HG02943 (cell line): ENCODE results near the gene CCNF.
A peak's percentile ranks its signal among the peaks of the same experiment; 100 is the strongest.
"Not testable (repeated sequence)": the region's sequence is repeated elsewhere in the genome, so short reads cannot be mapped to it uniquely, and the experiment has no call there.

Experiments
- ATAC-seq: cut with Tn5 transposase; IDR thresholded peaks from one replicate; pipeline ENCODE4 v1.9.1; 2021; ENCODE audit warnings: mild to moderate bottlenecking, low read depth, moderate library complexity; ENCODE audit not compliant: unreplicated experiment

CCNF gene

DNA sequence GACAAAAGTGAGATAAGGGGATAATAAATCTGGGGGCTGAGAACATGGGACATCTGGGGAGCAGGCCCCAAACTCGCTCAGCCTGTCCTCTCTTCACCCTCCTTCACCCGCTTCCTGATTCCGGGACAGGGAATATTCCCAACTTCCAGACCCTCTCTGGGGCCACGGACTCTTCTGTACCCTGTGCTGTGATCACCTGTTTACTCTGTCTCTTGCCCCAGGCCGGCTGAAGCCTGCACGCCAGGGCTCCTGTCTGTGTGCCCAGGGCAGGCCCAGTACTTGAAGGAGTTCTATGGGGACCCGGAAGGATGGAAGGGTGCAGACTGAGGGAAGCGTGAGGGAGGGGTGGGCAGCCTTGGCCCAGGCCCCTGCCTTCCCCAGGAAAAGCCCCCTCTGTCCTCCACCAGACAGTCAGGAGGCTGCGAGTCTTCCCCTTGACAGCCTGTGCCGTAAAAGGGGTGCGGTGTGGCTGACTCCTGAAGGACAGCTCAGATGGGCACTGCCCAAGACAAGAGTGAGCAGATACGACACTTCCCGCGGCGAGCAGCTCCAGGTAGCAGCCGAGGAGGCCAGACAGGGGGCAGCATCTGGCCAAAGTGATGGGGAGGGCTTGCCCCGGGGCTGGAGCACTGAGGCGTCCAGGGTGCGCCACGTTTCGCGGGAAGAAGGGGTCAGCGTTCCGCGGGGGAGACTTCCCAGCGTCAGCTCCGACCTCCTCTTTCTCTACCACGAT, 1.0 kb upstream of the CCNF start:
- peak; percentile 29 for ATAC-seq

DNA sequence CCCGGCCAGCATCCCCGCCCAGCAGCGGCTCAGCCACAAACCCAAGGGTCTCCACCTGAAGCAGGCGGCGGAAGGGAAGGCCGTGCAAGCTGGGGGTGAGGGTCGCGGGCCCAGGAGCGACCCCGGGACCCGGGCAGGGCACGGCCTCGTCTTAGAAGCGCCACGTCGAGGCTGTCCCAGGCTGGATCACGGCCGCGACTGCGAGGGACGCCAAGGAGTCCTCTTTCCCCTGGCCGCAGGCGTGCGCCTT, 538 bp upstream of the CCNF start:
- ATAC-seq = no peak

DNA sequence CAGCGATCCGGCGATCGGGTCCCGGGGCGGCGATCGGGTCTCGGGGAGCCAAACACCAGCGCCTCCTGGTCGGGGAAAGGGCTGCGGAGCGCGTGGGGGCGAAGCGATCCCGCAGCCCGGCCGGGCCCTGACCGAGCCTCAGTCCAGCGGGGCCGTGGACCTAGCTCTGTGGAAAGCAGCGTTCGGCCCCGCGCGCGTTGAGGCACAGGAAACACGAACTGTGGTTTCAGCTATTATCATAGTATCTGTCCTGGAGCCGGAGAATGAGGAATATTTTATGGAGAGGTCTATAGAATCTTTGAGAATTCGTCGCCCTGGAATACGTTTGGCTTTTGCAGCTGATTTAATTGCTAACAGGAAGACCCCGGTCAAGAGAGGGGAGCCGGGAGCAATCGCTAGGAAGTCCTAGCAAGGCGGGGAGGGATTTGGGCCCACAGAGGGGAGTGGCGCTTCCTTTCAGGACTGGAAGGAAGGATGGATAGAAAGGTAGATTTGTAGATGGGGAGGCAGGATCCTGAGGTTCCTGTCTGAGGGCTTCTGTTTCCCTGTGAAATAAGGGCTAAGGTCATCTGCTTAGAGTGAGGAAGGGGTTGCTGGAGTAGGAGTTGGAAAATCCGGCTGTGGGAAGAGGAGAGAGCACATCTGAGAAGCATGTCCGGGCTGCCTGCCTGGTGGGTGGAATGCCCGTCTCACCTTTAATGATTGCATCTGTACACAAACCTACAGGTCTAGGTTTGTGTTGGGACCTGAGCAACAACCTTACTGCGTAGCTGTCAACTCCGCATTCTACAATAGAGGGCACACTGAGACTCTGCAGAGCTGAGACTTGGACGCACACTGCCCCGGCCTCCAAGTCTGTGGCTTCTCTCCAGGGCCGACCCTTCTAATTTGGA, 770 bp downstream of the CCNF start:
- no peak for ATAC-seq

DNA sequence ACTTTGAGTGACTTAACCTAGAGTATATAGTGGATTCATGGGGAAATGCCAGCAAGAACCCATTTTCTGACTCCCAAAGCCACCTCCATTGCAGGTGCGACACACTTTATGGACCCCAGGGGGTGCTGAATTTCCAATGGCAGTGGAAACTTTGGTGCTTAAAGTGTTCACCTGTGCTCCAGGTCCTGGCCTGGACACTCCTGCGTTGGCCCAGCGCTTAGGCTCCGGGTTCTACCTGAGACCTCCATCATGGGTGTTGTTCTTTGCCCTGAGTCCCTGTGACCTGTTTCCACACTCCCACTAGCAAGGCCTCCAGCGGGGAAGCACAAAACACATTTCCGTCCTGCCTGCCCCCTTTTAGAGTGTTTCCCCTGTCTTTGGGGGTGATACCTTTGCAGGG, 3.0 kb downstream of the CCNF start:
- no peak for ATAC-seq

DNA sequence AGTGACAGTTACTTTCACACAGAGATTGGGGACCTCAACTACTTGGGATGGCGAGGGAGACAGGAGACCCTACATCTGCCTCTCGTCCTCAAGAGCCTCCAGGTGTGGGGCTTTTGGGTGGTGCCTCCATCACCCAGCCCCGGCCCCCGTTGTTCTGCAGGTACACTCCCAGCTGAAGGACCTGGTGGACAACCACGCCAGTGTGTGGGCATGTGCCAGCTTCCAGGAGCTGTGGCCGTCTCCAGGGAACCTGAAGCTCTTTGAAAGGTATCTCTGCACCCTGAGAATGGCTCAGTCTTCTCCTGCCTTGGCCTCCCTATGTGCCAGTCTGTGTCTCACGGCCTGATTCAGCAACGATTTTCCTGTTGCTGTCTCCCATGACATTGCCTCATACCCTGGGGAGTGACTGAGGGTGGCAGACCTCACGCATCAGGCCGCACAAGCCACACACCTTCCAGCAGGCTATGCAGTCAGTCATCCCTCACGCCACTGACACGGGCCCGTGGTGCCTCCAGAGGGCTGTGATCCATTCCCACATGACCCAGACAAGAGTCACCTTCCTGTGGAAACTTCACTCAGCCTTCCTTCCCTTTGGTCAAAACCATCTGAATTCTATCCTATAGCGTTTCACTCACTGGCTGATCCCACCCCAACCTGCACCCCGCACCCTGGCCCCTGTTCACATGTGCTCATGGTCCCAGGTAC, 3.7 kb downstream of the CCNF start:
- no peak for ATAC-seq

DNA sequence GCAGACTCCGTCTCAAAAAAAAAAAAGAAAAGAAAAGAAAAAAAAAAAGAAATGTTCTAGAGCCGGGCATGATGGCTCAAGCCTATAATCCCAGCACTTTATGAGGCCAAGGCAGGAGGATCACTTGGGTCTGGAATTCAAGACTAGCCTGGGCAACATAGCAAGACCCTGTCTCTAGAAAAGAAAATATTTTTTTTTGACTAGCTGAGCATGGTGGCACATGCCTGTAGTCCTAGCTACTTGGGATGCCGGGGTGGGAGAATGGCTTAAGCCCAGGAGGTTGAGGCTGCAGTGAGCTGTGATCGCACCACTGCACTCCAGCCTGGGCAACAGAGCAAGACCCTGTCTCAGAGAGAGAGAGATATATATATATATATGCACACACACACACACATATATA, 6.0 kb downstream of the CCNF start:
- ATAC-seq = not testable (repeated sequence)

DNA sequence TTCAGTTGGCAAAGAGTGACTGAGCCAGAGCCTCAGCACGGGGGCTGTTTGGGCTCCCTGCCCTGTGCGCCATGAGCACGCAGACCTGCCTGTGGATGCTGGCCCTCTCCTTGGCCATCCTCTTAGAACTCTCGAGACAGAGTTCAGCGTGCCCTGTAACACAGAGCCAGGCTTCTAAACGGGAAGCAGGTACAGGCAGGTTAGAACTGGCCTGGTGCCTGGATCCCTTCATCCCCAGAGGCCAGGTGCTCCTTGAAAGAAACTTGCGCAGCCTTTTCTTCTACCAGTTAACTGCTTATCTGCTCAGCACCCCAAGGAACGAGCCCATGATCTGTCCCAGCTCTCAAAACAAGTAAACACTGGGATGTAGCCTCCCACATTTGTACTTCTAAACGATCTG, 6.9 kb downstream of the CCNF start:
- ATAC-seq = no peak

DNA sequence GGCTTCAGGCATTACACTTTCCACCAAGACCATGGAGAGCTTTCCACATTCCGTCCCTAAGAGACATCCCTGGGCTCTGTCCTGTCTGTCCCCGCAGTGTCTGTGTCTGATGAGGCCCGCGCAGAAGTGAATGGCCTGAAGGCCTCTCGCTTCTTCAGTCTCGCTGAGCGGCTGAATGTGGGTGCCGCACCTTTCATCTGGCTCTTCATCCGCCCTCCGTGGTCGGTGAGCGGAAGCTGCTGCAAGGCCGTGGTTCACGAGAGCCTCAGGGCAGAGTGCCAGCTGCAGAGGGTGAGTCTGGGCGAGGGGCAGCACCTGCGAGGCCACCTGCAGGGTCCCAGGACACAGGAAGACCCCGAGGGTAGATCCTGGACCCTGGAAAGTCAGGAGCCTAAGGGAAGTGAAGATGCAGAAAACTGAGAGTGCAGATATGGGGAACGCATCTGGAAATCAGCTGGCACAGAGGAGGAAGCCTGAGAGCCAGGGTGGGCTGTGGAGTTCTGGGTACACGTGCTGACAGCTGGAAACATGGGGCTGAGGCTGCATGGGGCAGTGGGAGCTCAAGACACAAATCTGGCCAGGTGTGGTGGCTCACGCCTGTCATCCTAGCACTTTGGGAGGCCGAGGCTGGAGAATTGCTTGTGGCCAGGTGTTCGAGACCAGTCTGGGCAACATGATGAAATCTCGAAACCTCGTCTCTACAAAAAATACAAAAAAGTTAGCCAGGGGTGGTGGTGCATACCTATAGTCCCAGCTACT, 8.0 kb downstream of the CCNF start:
- no peak for ATAC-seq

DNA sequence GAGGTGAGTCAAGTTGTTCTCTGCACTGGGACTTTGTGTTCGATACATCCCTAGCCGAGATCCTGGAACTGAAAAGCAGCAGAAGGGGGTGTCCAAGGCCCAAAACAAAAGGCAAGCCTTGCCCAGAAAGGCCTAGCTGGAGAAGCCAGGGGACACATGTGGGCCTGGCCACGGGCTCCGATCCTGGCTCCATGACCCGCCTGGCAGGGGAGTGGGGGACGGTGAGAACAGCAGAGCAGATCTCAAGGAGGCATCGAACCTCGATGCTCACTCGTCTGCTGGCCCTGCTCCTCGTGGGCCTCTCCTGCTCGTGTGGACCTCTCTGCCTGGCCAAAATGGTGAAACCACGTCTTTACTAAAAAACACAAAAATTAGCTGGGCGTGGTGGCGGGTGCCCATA, 8.9 kb downstream of the CCNF start:
- no peak for ATAC-seq

DNA sequence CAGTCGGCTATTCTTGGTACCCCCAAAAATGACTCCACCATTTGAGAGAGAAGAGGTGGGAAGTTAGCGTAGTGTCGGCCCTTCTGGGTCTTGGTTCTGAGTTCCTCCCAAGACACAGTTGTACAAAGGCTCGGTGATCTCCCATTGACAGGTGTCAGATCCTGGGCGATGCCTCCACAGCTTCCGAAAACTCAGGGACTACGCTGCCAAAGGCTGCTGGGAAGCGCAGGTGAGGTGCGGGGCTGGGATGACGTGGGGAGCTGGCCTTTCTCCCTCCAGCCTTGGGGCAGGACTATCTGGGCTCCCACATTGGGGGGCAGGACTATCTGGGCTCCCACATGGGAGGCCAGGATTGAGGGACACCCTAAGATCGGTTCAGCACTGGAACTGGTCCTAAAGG, 10.4 kb downstream of the CCNF start:
- no peak for ATAC-seq

DNA sequence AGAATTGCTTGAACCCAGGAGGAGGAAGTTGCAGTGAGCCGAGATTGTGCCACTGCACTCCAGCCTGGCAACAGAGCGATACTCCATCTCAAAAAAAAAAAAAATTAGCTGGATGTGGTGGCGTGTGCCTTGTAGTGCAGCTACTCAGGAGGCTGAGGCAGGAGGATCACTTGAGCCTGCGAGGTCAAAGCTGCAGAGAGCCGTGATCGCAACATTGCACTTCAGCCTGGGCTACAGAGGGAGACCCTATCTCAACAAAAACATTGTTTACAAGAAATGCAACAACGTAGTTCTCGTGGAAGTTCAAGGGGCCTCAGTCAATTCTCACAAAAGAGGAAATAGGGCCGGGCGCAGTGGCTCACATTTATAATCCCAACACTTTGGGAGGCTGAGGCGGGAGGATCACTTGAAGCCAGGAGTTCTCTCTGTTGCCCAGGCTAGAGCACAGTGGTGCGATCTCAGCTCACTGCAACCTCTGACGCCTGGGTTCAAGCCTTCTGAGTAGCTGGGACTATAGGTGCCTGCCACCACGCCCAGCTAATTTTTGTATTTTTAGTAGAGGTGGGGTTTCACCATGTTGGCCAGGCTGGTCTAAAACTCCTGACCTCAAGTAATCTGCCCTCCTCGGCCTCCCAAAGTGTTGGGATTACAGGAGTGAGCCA, 12.0 kb downstream of the CCNF start:
- not testable (repeated sequence) for ATAC-seq

DNA sequence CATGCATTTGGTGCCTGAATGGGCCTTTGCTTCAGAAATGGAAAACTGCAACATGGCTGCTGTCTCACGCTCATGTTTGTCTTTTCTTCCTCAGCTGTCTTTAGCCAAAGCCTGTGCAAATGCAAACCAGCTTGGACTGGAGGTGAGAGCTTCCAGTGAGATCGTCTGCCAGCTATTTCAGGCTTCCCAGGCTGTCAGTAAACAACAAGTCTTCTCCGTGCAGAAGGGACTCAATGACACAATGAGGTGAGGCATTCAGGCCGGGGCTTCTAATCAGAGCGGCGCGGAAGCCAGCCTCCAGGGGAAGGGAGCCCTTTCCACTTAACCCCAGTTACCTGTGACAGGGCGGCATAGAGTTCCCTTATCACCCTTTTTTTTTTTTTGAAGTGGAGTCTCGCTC, 14.3 kb downstream of the CCNF start:
- no peak for ATAC-seq

DNA sequence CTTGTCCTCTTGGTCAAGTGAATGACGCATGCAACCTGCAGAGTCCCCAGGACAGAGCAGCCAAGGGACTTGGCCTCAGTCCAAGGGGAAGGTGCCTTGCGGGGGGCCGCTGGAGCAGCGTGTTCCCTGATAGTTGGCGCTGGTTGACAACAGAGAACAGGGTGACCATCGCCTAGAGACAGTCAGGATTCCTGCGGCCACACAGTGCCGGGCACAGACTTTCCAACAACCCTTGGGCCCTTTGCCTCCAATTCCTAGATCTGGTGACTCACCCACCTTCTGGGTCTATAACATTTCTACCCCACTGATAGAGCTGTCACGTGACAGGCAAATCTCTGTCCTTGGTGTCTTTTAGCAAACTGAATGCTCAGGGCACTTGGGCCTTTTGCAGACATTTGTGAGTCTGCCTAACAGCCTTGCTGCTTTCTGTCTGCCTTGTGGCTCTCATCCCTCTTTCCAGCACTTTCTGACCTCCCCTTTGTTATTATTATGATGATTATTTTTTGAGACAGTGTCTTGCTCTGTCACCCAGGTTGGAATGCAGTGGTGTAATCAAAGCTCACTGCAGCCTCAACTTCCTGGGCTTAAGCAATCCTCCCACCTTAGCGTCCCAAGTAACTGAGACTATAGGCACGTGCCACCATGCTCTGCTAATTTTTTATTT, 18.8 kb downstream of the CCNF start:
- ATAC-seq = no peak

DNA sequence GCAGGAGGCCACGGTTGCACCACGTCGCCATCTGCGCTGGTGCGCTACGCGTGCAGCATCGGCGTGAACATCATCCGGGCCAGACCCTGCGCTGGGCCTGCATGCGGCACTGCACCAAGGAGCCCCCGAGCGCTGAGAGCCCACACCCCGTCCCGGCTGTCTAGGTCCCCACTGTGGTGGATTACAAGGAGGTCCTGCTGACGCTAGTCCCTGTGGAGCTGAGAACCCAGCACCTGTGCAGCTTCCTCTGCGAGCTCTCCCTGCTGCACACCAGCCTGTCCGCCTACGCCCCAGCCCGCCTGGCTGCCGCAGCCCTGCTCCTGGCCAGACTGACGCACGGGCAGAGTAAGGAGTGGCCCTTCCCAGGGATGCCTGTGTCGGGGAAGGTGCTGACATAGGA, 19.9 kb downstream of the CCNF start:
- ATAC-seq = no peak

DNA sequence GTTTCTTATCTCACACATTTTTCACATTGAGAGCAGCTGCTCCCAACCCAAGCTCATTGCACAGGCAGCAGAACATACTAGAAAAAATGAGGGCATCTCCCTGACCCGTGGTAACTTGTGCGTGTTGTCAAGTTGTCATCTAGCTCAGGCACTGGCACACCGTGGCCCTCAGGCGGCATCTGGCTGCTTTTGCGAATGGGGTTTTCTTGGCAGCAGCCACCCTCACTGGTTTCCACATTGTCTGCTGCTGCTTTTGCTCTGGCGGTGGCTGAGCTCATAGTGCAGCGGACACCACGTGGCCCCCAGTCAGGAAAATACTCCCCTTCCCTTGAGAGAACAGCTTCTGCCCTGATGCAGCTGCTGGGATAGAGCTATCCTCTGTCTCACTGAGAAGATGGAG, 21.3 kb downstream of the CCNF start:
- no peak for ATAC-seq

DNA sequence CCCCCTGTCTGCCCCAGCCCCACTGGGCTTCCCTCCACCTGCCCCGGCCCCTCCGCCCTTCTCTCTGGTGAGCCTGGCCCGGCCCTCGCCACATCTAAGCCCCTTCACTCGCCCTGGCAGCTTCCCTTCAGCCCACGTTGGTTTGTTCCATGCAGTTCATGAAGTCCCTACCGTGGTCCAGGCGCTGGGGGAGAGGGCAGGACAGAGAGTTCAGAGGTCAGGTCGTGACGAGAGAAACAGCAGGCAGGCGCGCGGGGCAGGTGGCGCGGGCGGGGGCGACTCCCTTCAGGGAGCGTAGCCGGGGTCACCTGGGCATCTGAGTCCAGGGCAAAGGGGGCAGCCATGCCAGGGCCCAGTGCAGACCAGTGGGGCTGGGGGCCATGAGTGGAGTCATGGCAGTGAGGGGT, 21.7 kb downstream of the CCNF start:
- ATAC-seq = no peak

DNA sequence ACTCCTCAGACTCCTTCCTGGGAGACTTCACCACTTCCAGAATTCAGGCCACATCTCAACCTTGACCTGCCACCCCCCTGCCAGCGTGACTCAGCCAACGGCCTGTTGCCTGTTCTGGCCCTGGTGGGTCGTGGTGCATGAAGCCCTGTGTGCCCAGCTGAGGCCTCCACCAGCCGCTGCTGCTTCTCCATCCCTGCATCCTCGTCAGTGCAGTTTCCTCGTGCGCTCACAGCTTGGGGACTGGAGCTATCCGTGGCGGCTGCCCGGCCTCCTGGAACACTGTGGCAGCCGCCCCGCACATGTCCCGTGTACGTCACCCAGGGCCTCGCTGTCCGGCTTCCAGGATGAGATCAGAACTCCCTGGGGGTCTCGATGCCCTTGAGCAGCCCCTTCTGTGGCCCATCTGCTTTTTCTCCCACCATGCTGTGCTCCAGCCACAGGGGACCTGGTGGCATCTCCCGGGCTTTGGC, 22.6 kb downstream of the CCNF start:
- no peak for ATAC-seq

DNA sequence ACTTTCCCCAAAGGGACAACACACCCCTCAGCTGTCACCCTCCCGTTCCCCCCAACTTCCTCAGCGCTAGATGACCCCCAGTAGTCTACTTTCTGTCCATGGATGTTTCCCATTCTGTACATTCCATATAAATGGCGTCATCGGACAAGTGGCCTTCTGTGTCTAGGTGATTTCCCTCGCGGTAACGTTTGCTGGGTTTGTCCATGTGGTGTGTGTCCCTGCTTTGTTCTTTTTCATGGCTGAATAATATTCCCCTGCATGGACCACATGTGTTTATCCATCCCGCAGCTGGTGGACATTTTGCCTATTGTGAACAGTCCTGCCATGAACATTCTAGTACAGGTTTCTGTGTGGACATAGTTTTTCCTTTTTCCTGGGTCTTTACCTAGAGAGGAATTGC, 23.4 kb downstream of the CCNF start:
- ATAC-seq = no peak

DNA sequence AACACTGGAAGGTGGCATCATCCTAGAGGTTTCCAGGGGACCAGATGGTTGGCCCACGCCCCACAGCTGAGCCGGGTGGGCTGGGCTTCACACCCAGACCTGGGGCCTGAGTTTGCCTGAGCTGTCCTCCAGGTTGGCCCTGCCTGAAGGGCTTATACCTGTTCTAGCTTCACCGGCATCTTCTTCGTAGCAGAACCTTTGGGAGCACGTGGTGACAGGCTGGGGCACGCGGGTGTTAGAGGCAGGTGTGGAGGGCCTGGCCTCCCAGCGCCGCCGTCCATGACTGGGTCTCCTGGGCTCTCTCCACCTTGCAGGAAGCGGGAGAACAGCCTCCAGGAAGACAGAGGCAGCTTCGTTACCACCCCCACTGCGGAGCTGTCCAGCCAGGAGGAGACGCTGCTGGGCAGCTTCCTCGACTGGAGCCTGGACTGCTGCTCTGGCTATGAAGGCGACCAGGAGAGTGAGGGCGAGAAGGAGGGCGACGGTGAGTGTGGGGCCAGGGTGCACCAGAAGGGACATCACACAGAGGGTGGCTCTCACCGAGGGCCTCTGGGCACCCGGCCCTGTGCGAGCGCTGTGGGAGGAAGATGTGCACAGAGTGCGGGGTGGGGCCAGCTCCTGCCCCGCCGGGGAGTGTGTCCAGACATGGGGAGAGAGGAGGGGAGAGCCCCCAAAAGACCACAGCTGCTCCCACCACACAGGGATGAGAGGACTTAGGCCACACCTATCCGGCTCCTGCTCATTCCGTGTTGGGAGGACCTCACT, 26.0 kb downstream of the CCNF start:
- ATAC-seq = no peak
